Stimulated activated CD4-positive, alpha-beta T cell treated with anti-CD3 and anti-CD28 coated beads, Interleukin-4, amount 100 ng/mL, for 1 hour (primary cell): ENCODE measurements around the gene GLA.

Source experiments
- DNase-seq: peaks from one replicate; pipeline ENCODE4 v3.0.0-alpha.2; 2020

GLA gene

DNA sequence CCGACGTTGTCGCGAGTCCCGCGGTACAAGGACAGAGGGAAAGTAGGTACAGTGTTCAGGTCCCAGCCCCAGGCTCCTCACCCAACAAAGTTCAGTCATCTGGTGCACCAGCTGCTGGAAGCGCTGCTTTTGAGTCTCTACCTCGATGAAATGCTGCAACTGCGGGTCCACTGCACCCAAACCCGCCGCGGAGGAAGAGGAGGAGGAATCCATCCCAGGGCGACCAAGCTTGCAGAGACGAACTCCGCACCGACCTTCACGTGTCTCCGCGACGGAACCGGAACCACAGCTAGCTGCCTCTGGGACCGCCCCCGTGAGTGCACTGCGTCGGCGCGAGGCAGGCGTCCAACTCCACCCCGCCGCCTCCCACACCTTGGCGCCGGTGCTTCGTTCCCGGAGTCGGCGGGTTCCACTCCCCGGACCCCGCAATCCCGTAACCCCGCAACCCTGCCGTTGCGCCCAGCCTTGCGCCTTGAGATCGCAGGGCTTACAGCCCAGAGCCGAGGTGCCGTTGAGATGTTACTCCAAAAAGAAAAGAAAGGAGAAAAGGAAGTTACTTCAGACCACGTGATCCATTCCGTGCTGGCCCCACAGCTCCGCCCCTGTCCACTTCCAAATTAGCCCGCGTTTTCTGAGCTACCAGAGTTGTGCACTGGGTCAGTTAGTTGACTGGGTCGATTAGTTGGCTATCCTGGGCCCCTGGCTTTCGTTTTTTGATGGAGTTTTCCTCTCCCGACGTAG lies 59.1 kb downstream of the GLA start, which contains the start of gene TIMM8A:
Gene TIMM8A, minus strand, starts transcription at position 291 of the 741 bp plus-strand sequence. Its CDS starts 78 bp downstream, at position 213.
- peak; percentile 81 for DNase-seq

DNA sequence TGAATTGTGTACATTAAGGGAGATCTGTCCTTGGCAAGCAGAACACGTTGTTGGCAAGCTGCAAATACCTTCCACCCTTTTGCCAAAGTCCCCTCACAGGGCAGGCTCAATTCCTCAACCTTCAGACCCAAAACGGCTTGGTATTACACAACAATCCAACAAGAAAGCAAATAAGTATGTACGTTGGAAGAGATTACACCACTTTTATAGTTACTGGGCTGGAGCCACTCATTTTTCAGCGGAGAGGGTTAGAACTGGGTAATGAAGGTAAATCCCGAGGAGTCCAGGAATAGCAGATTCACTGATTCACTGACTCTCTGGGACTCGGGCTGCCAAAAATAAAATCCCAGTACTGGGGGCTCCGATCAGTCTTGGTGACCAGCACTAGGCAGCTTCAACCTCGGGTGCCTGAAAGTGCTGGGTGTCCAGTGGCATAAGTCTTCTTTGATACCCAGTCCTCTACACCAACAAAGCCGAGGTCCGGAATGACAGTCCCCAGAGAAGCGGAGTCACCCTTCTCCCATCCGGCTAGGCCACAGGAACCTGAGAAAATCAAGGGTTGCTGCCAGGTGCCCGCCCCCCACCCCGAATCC lies 59.8 kb downstream of the GLA start:
- no peak for DNase-seq
